MM.1S (cell line): ENCODE measurements around the gene KPNA1.
"Not testable (repeated sequence)": the region's sequence is repeated elsewhere in the genome, so short reads cannot be mapped to it uniquely, and the experiment has no call there.

Experiments used
- DNase-seq: peaks from one replicate; pipeline ENCODE4 v3.0.0-alpha.2; 2015
- H2AFZ ChIP-seq: fragments of 300-600 bp; sonication (generic); 2 replicates; pipeline ENCODE4 v1.6.0; 2016; ENCODE audit warnings: antibody characterized with exemption, low read length
- H3F3A ChIP-seq: fragments of 300-600 bp; sonication (generic); 2 replicates; pipeline ENCODE4 v1.6.1; 2016; ENCODE audit warnings: mild to moderate bottlenecking, antibody characterized with exemption, low read length, moderate library complexity, mixed read lengths; ENCODE audit not compliant: insufficient read depth
- H3K27ac ChIP-seq: fragments of 300-600 bp; sonication (generic); 2 replicates; pipeline ENCODE4 v1.5.1; 2016; ENCODE audit warnings: mild to moderate bottlenecking, low read length
- H3K27me3 ChIP-seq: fragments of 300-600 bp; sonication (generic); replicated peaks from 2 replicates; pipeline ENCODE4 v1.6.0; 2016; ENCODE audit warnings: low read length; ENCODE audit not compliant: insufficient read depth
- H3K36me3 ChIP-seq: fragments of 300-600 bp; sonication (generic); replicated peaks from 2 replicates; pipeline ENCODE4 v1.6.1; 2016; ENCODE audit warnings: mild to moderate bottlenecking, low read length, mixed read lengths; ENCODE audit not compliant: insufficient read depth
- H3K4me1 ChIP-seq: fragments of 300-600 bp; sonication (generic); 2 replicates; pipeline ENCODE4 v1.6.1; 2016; ENCODE audit warnings: low read length, mixed read lengths
- H3K4me2 ChIP-seq: fragments of 300-600 bp; sonication (generic); 2 replicates; pipeline ENCODE4 v1.6.0; 2016; ENCODE audit warnings: low read depth, low read length
- H3K4me3 ChIP-seq: fragments of 300-600 bp; sonication (generic); 2 replicates; pipeline ENCODE4 v1.5.1; 2016; ENCODE audit warnings: low read length, mixed read lengths
- H3K79me2 ChIP-seq: fragments of 300-600 bp; sonication (generic); 2 replicates; pipeline ENCODE4 v1.6.1; 2016; ENCODE audit warnings: mixed run types, low read length, mixed read lengths
- H3K9ac ChIP-seq: fragments of 300-600 bp; sonication (generic); 2 replicates; pipeline ENCODE4 v1.6.1; 2016; ENCODE audit warnings: low read length, mixed read lengths
- H3K9me2 ChIP-seq: fragments of 300-600 bp; sonication (generic); replicated peaks from 2 replicates; pipeline ENCODE4 v1.6.1; 2016; ENCODE audit warnings: mild to moderate bottlenecking, low read length, mixed read lengths; ENCODE audit not compliant: insufficient read depth
- H3K9me3 ChIP-seq: fragments of 300-600 bp; sonication (generic); replicated peaks from 2 replicates; pipeline ENCODE4 v1.6.1; 2016; ENCODE audit warnings: mild to moderate bottlenecking, low read length, mixed read lengths; ENCODE audit not compliant: insufficient read depth
- H4K20me1 ChIP-seq: fragments of 300-600 bp; sonication (generic); 2 replicates; pipeline ENCODE4 v1.6.1; 2016; ENCODE audit warnings: mild to moderate bottlenecking, low read length, moderate library complexity, mixed read lengths; ENCODE audit not compliant: insufficient read depth
- EZH2 ChIP-seq: fragments of 300-600 bp; sonication (generic); optimal IDR thresholded peaks from 2 replicates; pipeline ENCODE3; 2017; ENCODE audit warnings: low read depth, mild to moderate bottlenecking, antibody characterized with exemption, low read length, mixed read lengths
- EZH2phosphoT487 ChIP-seq: fragments of 300-600 bp; sonication (generic); IDR thresholded peaks from 2 replicates; pipeline ENCODE4 v1.6.1; 2018; ENCODE audit warnings: antibody characterized with exemption, low read length
- TF ChIP-seq, protein P1 (sequence below): fragments of 300-600 bp; sonication (generic); IDR thresholded peaks from 2 replicates; pipeline ENCODE4 v1.5.1; 2016; ENCODE audit warnings: antibody characterized with exemption, low read length, mixed read lengths

KPNA1 gene

DNA sequence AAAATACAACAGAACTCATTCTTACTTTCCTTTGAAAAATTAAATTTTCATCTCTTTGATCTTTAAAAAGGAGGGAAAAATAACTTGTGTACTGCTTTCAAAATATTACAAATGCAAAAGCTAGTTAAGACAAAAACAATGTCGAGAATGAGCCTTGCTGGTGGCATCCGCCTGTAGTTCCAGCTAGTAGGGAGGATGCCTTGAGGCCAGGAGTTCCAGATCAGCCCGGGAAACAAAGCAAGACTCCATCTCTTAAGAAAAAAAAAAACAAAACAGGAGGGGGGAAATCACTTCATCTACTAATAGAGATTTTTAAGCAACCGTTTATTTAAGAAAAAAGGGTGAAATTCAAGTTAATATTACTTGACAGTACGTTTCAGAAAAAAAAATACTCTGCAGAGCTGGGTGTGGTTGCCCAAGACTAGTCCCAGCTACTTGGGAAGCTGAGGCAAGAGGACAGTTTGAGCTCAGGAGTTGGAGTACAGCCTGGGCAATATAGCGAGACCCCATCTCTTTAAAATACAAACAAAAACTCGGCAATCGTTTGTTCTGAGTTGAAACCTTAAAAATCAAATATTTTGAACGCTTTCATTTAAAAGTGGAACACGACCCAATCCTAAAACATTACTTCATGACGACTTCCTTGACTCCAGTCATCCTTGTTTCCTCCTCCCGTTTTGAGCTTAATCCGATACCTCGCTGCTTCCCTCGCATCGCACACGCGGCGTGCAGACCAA, 1.2 kb downstream of the KPNA1 start:
- H3K4me1 ChIP-seq = peaks cover 7% of the 10 kb centered on the region
- peaks cover 29% of the 10 kb centered on the region for H4K20me1 ChIP-seq

DNA sequence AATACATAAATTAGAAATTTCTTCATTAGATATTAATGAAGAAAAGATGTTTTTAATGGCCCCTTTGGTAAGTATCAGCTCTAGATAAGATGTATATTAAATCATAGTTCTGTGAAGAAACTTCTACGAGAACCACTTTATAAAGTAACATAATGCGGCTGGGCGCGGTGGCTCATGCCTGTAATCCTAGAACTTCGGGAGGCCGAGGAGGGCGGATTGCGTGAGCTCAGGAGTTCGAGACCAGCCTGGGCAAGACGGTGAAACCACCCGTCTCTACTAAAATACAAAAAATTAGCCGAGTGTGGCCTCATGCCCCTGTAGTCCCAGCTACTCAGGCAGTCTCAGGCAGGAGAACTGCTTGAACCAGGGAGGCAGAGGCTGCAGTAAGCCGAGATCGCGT, 2.5 kb downstream of the KPNA1 start:
- Histone ChIP-seq H3K4me2 (no peak overlapping the region), H4K20me1 (peaks cover 37% of the 10 kb centered on the region), H3K79me2 (peaks cover 68% of the 10 kb centered on the region)

More for the DNA sequence above, 1.2 kb downstream of the KPNA1 start:
- H3K79me2 ChIP-seq = peaks cover 55% of the 10 kb centered on the region
- no peaks in the 10 kb centered on the region for H3K9me3 ChIP-seq
- TF ChIP-seq EZH2 (no peak), EZH2phosphoT487 (no peak)
- TF ChIP-seq, protein P1, sequence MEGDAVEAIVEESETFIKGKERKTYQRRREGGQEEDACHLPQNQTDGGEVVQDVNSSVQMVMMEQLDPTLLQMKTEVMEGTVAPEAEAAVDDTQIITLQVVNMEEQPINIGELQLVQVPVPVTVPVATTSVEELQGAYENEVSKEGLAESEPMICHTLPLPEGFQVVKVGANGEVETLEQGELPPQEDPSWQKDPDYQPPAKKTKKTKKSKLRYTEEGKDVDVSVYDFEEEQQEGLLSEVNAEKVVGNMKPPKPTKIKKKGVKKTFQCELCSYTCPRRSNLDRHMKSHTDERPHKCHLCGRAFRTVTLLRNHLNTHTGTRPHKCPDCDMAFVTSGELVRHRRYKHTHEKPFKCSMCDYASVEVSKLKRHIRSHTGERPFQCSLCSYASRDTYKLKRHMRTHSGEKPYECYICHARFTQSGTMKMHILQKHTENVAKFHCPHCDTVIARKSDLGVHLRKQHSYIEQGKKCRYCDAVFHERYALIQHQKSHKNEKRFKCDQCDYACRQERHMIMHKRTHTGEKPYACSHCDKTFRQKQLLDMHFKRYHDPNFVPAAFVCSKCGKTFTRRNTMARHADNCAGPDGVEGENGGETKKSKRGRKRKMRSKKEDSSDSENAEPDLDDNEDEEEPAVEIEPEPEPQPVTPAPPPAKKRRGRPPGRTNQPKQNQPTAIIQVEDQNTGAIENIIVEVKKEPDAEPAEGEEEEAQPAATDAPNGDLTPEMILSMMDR = no peak
- H3K27me3 ChIP-seq = no peaks in the 10 kb centered on the region
- peak overlapping the region; percentile 92 for H3K9ac ChIP-seq
- peaks cover 8% of the 10 kb centered on the region for H3F3A ChIP-seq
- peak overlapping the region; percentile 95; the same call in 1 of the 2 replicates for H3K27ac ChIP-seq
- H2AFZ ChIP-seq = no peak overlapping the region
- no peaks in the 10 kb centered on the region for H3K36me3 ChIP-seq
- no peak for DNase-seq
- H3K4me3 ChIP-seq = peak overlapping the region; percentile 73
- no peaks in the 10 kb centered on the region for H3K9me2 ChIP-seq
- H3K4me2 ChIP-seq = peak overlapping the region; percentile 60

GRCh38 chr3:122510878-122511535, 3.7 kb downstream of the KPNA1 start:
- H3K4me2 ChIP-seq = no peak overlapping the region
- H3K9ac ChIP-seq = no peak overlapping the region
- DNase-seq = no peak
- peaks cover 8% of the 10 kb centered on the region for H3F3A ChIP-seq
- no peaks in the 10 kb centered on the region; the same call in 1 of the 2 replicates for H3K36me3 ChIP-seq
- peaks cover 44% of the 10 kb centered on the region for H4K20me1 ChIP-seq
- H3K4me3 ChIP-seq = no peak overlapping the region
- no peaks in the 10 kb centered on the region for H3K9me3 ChIP-seq
- H3K4me1 ChIP-seq = peaks cover 7% of the 10 kb centered on the region
- H3K27ac ChIP-seq = no peak overlapping the region
- H3K79me2 ChIP-seq = peaks cover 81% of the 10 kb centered on the region
- no peaks in the 10 kb centered on the region for H3K27me3 ChIP-seq
- H2AFZ ChIP-seq = no peak overlapping the region
- TF ChIP-seq EZH2 = no peak
- TF ChIP-seq, protein P1 = no peak
- TF ChIP-seq EZH2phosphoT487 = no peak
- no peaks in the 10 kb centered on the region for H3K9me2 ChIP-seq

More for the DNA sequence above, 2.5 kb downstream of the KPNA1 start:
- Histone ChIP-seq H3K9ac (no peak overlapping the region), H3K9me2 (no peaks in the 10 kb centered on the region), H3K4me3 (no peak overlapping the region), H3K27me3 (no peaks in the 10 kb centered on the region), H3F3A (peaks cover 8% of the 10 kb centered on the region), H3K9me3 (no peaks in the 10 kb centered on the region), H3K36me3 (no peaks in the 10 kb centered on the region; the same call in 1 of the 2 replicates), H3K27ac (no peak overlapping the region), H2AFZ (no peak overlapping the region), H3K4me1 (peaks cover 7% of the 10 kb centered on the region)
- no peak for DNase-seq
- TF ChIP-seq EZH2phosphoT487 (no peak), EZH2 (no peak)
- TF ChIP-seq, protein P1 = no peak

DNA sequence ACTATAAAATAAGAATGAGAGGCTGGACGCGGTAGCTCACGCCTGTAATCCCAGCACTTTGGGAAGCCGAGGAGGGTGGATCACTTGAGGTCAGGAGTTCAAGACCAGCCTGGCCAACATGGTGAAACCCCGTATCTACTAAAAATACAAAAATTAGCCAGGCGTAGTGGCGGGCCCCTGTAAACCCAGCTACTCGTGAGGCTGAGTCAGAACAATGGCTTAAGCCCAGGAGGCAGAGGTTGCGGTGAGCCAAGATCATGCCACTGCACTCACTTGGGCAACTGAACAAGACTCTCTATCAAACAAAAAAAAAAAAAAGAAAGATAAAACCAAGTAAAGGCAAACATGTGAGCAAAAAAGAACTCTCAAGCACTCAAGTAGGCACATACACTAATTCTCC, 5.8 kb downstream of the KPNA1 start:
- H3K4me2 ChIP-seq, H2AFZ ChIP-seq, H3K4me3 ChIP-seq, H3K36me3 ChIP-seq, H3K27me3 ChIP-seq, DNase-seq, H3K9ac ChIP-seq, H3K27ac ChIP-seq, H3K9me2 ChIP-seq, H3K4me1 ChIP-seq, H3F3A ChIP-seq, H3K9me3 ChIP-seq: not testable (repeated sequence)
- peaks cover 49% of the 10 kb centered on the region for H4K20me1 ChIP-seq
- H3K79me2 ChIP-seq = peaks cover 100% of the 10 kb centered on the region
